ENCODE measurements around the gene DRD4. TPM values are rescaled to one million over a fixed set of nuclear protein-coding genes. Genes with fewer than 3 reads are reported as not detected.

The DRD4 gene
- total and polyA plus RNA-seq, 10 of the 15 experiments (the other 5 are each of a cell fraction or from before 2014, with no cell fraction given) = not detected

DNA sequence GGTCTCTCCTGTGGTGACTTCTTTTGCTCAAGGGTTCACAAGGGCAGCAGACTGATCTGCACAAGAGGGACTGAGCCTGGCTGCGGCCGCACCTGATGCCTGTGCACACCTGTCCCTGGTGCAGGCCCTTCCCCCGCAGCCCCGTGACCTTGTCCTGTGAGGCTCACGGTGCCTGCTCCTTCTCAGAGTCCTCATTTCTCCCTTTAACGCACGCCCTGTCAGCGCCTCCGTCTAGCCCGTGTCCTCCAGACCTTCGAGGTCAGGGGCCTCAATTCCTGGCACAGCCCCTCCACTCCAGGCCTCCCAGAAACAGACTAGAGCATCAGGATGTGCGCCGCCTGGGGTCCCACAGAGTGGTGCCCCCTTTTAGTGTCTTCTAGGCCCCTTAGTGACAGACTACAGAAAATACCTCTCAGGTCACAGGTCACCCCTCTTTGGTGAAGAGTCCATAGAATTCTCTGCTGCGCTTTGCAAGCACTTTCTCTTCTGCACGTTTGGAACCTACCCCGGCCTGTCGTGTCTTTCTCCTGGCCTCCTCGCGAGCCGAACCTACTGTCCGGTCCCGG lies 1.0 kb upstream of the DRD4 start (continued):
- TF ChIP-seq, protein P1, sequence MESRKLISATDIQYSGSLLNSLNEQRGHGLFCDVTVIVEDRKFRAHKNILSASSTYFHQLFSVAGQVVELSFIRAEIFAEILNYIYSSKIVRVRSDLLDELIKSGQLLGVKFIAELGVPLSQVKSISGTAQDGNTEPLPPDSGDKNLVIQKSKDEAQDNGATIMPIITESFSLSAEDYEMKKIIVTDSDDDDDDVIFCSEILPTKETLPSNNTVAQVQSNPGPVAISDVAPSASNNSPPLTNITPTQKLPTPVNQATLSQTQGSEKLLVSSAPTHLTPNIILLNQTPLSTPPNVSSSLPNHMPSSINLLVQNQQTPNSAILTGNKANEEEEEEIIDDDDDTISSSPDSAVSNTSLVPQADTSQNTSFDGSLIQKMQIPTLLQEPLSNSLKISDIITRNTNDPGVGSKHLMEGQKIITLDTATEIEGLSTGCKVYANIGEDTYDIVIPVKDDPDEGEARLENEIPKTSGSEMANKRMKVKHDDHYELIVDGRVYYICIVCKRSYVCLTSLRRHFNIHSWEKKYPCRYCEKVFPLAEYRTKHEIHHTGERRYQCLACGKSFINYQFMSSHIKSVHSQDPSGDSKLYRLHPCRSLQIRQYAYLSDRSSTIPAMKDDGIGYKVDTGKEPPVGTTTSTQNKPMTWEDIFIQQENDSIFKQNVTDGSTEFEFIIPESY (IDR thresholded peaks at IDR 0.05) = no peak
- TF ChIP-seq SMARCA5 (IDR thresholded peaks at IDR 0.05) = no peak
- TF ChIP-seq, protein P2, sequence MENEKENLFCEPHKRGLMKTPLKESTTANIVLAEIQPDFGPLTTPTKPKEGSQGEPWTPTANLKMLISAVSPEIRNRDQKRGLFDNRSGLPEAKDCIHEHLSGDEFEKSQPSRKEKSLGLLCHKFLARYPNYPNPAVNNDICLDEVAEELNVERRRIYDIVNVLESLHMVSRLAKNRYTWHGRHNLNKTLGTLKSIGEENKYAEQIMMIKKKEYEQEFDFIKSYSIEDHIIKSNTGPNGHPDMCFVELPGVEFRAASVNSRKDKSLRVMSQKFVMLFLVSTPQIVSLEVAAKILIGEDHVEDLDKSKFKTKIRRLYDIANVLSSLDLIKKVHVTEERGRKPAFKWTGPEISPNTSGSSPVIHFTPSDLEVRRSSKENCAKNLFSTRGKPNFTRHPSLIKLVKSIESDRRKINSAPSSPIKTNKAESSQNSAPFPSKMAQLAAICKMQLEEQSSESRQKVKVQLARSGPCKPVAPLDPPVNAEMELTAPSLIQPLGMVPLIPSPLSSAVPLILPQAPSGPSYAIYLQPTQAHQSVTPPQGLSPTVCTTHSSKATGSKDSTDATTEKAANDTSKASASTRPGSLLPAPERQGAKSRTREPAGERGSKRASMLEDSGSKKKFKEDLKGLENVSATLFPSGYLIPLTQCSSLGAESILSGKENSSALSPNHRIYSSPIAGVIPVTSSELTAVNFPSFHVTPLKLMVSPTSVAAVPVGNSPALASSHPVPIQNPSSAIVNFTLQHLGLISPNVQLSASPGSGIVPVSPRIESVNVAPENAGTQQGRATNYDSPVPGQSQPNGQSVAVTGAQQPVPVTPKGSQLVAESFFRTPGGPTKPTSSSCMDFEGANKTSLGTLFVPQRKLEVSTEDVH (IDR thresholded peaks at IDR 0.05; ENCODE audit: low read depth, partially characterized antibody) = no peak
- no peak for TF ChIP-seq SREBF2 (IDR thresholded peaks at IDR 0.05; ENCODE audit: low read length)
- TF ChIP-seq IKZF1 (conservative IDR thresholded peaks at IDR 0.05) = no peak
- TF ChIP-seq, protein P3, sequence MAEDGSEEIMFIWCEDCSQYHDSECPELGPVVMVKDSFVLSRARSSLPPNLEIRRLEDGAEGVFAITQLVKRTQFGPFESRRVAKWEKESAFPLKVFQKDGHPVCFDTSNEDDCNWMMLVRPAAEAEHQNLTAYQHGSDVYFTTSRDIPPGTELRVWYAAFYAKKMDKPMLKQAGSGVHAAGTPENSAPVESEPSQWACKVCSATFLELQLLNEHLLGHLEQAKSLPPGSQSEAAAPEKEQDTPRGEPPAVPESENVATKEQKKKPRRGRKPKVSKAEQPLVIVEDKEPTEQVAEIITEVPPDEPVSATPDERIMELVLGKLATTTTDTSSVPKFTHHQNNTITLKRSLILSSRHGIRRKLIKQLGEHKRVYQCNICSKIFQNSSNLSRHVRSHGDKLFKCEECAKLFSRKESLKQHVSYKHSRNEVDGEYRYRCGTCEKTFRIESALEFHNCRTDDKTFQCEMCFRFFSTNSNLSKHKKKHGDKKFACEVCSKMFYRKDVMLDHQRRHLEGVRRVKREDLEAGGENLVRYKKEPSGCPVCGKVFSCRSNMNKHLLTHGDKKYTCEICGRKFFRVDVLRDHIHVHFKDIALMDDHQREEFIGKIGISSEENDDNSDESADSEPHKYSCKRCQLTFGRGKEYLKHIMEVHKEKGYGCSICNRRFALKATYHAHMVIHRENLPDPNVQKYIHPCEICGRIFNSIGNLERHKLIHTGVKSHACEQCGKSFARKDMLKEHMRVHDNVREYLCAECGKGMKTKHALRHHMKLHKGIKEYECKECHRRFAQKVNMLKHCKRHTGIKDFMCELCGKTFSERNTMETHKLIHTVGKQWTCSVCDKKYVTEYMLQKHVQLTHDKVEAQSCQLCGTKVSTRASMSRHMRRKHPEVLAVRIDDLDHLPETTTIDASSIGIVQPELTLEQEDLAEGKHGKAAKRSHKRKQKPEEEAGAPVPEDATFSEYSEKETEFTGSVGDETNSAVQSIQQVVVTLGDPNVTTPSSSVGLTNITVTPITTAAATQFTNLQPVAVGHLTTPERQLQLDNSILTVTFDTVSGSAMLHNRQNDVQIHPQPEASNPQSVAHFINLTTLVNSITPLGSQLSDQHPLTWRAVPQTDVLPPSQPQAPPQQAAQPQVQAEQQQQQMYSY (CRISPR knock-in tag; IDR thresholded peaks at IDR 0.05) = no peak
- TF ChIP-seq, protein P4, sequence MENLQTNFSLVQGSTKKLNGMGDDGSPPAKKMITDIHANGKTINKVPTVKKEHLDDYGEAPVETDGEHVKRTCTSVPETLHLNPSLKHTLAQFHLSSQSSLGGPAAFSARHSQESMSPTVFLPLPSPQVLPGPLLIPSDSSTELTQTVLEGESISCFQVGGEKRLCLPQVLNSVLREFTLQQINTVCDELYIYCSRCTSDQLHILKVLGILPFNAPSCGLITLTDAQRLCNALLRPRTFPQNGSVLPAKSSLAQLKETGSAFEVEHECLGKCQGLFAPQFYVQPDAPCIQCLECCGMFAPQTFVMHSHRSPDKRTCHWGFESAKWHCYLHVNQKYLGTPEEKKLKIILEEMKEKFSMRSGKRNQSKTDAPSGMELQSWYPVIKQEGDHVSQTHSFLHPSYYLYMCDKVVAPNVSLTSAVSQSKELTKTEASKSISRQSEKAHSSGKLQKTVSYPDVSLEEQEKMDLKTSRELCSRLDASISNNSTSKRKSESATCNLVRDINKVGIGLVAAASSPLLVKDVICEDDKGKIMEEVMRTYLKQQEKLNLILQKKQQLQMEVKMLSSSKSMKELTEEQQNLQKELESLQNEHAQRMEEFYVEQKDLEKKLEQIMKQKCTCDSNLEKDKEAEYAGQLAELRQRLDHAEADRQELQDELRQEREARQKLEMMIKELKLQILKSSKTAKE (IDR thresholded peaks at IDR 0.05; ENCODE audit: low read depth, poor library complexity, severe bottlenecking) = no peak
- no peak for TF ChIP-seq SUZ12 (IDR thresholded peaks at IDR 0.05; ENCODE audit: unreplicated experiment)
- TF ChIP-seq, protein P5, sequence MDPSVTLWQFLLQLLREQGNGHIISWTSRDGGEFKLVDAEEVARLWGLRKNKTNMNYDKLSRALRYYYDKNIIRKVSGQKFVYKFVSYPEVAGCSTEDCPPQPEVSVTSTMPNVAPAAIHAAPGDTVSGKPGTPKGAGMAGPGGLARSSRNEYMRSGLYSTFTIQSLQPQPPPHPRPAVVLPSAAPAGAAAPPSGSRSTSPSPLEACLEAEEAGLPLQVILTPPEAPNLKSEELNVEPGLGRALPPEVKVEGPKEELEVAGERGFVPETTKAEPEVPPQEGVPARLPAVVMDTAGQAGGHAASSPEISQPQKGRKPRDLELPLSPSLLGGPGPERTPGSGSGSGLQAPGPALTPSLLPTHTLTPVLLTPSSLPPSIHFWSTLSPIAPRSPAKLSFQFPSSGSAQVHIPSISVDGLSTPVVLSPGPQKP (IDR thresholded peaks at IDR 0.05; ENCODE audit: low read depth, low read length) = no peak
- TF ChIP-seq CHD2 (IDR thresholded peaks at IDR 0.05; ENCODE audit: borderline replicate concordance, low read depth, low read length) = no peak
- TF ChIP-seq KAT2A (conservative IDR thresholded peaks at IDR 0.05; ENCODE audit: control insufficient read depth, low read depth, low read length) = no peak
- no peak for TF ChIP-seq PAX8 (IDR thresholded peaks at IDR 0.05)
- TF ChIP-seq IRF4 (IDR thresholded peaks at IDR 0.05; ENCODE audit: low read depth, low read length) = no peak
- TF ChIP-seq STAT1 (conservative IDR thresholded peaks at IDR 0.05) = no peak
- no peak for TF ChIP-seq ZNF384 (IDR thresholded peaks at IDR 0.05; ENCODE audit: borderline replicate concordance, low read depth, low read length)
- no peak for TF ChIP-seq RFX5 (IDR thresholded peaks at IDR 0.05; ENCODE audit: low read depth, low read length)
